ENCODE measurements around the gene ADGRG3. TPM values are rescaled to one million over a fixed set of nuclear protein-coding genes. Genes with fewer than 3 reads are reported as not detected.

Gene ADGRG3
- total and polyA plus RNA-seq, 2 of the 8 experiments (the other 6 are each of a cell fraction or from before 2014, with no cell fraction given), result 0.28 to 0.98 TPM

DNA sequence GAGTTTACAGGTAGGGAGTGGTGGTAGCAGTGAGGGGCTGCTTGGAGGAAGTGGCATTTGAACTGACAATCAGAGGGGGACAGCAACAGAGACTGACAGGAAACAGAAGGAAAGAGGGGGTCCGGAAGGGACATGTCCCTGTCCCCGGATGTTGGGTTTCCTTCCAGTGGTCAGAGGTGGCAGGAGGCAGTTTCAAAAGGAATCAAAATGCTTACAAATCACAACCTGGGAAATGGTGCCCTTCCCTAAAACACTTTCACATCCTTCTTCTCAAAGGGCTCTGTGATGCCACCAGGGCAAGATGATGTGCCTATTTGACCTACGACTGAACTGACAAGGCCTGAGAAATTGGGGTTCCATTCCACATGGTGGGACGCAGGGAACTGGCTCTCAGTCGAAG, 20.0 kb upstream of the ADGRG3 start (continued):
- TF ChIP-seq, protein P1, sequence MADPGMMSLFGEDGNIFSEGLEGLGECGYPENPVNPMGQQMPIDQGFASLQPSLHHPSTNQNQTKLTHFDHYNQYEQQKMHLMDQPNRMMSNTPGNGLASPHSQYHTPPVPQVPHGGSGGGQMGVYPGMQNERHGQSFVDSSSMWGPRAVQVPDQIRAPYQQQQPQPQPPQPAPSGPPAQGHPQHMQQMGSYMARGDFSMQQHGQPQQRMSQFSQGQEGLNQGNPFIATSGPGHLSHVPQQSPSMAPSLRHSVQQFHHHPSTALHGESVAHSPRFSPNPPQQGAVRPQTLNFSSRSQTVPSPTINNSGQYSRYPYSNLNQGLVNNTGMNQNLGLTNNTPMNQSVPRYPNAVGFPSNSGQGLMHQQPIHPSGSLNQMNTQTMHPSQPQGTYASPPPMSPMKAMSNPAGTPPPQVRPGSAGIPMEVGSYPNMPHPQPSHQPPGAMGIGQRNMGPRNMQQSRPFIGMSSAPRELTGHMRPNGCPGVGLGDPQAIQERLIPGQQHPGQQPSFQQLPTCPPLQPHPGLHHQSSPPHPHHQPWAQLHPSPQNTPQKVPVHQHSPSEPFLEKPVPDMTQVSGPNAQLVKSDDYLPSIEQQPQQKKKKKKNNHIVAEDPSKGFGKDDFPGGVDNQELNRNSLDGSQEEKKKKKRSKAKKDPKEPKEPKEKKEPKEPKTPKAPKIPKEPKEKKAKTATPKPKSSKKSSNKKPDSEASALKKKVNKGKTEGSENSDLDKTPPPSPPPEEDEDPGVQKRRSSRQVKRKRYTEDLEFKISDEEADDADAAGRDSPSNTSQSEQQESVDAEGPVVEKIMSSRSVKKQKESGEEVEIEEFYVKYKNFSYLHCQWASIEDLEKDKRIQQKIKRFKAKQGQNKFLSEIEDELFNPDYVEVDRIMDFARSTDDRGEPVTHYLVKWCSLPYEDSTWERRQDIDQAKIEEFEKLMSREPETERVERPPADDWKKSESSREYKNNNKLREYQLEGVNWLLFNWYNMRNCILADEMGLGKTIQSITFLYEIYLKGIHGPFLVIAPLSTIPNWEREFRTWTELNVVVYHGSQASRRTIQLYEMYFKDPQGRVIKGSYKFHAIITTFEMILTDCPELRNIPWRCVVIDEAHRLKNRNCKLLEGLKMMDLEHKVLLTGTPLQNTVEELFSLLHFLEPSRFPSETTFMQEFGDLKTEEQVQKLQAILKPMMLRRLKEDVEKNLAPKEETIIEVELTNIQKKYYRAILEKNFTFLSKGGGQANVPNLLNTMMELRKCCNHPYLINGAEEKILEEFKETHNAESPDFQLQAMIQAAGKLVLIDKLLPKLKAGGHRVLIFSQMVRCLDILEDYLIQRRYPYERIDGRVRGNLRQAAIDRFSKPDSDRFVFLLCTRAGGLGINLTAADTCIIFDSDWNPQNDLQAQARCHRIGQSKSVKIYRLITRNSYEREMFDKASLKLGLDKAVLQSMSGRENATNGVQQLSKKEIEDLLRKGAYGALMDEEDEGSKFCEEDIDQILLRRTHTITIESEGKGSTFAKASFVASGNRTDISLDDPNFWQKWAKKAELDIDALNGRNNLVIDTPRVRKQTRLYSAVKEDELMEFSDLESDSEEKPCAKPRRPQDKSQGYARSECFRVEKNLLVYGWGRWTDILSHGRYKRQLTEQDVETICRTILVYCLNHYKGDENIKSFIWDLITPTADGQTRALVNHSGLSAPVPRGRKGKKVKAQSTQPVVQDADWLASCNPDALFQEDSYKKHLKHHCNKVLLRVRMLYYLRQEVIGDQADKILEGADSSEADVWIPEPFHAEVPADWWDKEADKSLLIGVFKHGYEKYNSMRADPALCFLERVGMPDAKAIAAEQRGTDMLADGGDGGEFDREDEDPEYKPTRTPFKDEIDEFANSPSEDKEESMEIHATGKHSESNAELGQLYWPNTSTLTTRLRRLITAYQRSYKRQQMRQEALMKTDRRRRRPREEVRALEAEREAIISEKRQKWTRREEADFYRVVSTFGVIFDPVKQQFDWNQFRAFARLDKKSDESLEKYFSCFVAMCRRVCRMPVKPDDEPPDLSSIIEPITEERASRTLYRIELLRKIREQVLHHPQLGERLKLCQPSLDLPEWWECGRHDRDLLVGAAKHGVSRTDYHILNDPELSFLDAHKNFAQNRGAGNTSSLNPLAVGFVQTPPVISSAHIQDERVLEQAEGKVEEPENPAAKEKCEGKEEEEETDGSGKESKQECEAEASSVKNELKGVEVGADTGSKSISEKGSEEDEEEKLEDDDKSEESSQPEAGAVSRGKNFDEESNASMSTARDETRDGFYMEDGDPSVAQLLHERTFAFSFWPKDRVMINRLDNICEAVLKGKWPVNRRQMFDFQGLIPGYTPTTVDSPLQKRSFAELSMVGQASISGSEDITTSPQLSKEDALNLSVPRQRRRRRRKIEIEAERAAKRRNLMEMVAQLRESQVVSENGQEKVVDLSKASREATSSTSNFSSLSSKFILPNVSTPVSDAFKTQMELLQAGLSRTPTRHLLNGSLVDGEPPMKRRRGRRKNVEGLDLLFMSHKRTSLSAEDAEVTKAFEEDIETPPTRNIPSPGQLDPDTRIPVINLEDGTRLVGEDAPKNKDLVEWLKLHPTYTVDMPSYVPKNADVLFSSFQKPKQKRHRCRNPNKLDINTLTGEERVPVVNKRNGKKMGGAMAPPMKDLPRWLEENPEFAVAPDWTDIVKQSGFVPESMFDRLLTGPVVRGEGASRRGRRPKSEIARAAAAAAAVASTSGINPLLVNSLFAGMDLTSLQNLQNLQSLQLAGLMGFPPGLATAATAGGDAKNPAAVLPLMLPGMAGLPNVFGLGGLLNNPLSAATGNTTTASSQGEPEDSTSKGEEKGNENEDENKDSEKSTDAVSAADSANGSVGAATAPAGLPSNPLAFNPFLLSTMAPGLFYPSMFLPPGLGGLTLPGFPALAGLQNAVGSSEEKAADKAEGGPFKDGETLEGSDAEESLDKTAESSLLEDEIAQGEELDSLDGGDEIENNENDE (IDR thresholded peaks at IDR 0.05; ENCODE audit: insufficient replicate concordance, low read length), result no peak
- TF ChIP-seq BRCA1 (IDR thresholded peaks at IDR 0.05; ENCODE audit: low read depth, low read length) (no peak), EZH2 (IDR thresholded peaks at IDR 0.05; ENCODE audit: low read depth, low read length, severe bottlenecking) (no peak), RFX5 (IDR thresholded peaks at IDR 0.05; ENCODE audit: borderline replicate concordance, low read depth, low read length) (no peak), SUZ12 (IDR thresholded peaks at IDR 0.05; ENCODE audit: low read length) (no peak), SP2 (IDR thresholded peaks at IDR 0.05; ENCODE audit: low read length) (no peak), TCF12 (IDR thresholded peaks at IDR 0.05; ENCODE audit: low read depth, low read length) (no peak), CTBP2 (IDR thresholded peaks at IDR 0.05; ENCODE audit: borderline replicate concordance, insufficient read depth, insufficient read length, low read length) (no peak), E2F6 (IDR thresholded peaks at IDR 0.05) (no peak), EGR1 (IDR thresholded peaks at IDR 0.05; ENCODE audit: borderline replicate concordance, low read depth, low read length) (no peak)
